Thoracic aorta (tissue), 2 donors: ENCODE measurements around the gene WDR18. TPM values are rescaled to one million over a fixed set of nuclear protein-coding genes. Genes with fewer than 3 reads are reported as not detected.

Experiments
- ATAC-seq: fragments of 150-250 bp; one replicate; pipeline ENCODE4 v1.8.0; 2017; ENCODE audit warnings: low read depth; ENCODE audit not compliant: insufficient number of reproducible peaks, low FRiP score
- DNase-seq: peaks from one replicate; pipeline ENCODE4 v3.0.0-alpha.2; 2020; ENCODE audit warnings: low spot score
- H3K27ac ChIP-seq, 2 donors: fragments of 200-600 bp; sonication (generic); 1 replicate in 1 of 2; 2 replicates in 1 of 2; pipeline ENCODE4 v1.5.1; 2016; ENCODE audit warnings: mild to moderate bottlenecking in 2 of 2, moderate library complexity in 2 of 2
- H3K27me3 ChIP-seq: fragments of 200-600 bp; sonication (generic); replicated peaks from 2 replicates; pipeline ENCODE4 v1.6.0; 2016; ENCODE audit warnings: mild to moderate bottlenecking; ENCODE audit not compliant: insufficient read depth
- H3K36me3 ChIP-seq: fragments of 200-600 bp; sonication (generic); one replicate; pipeline ENCODE4 v1.5.1; 2016
- H3K4me1 ChIP-seq, 2 donors: fragments of 200-600 bp; sonication (generic); 1 replicate in 1 of 2; 2 replicates in 1 of 2; pipeline versions ENCODE4 v1.5.1 to v1.6.0; 2016; ENCODE audit warnings: low read depth in 2 of 2, mild to moderate bottlenecking in 1 of 2; ENCODE audit not compliant: control insufficient read depth in 1 of 2
- H3K4me3 ChIP-seq: fragments of 200-600 bp; sonication (generic); 2 replicates; pipeline ENCODE4 v1.5.1; 2016; ENCODE audit warnings: mild to moderate bottlenecking
- H3K9me3 ChIP-seq: fragments of 200-600 bp; sonication (generic); 2 replicates; pipeline ENCODE4 v1.5.1; 2016
- CTCF ChIP-seq: fragments of 200-600 bp; sonication (generic); IDR thresholded peaks from one replicate; pipeline ENCODE4 v1.5.1; 2019; ENCODE audit warnings: antibody characterized with exemption
- total RNA-seq, 2 donors: library from RNA; depleted of rRNA; stranded (reverse); fragments of >200 nt; gene quantifications; one replicate each; pipeline versions ENCODE4 v1.1.0 to v1.2.3, GENCODE V29; 2016

Gene WDR18
- total RNA-seq, 2 donors from 2014 or later, result 6.8 to 27.6 TPM

GRCh38 chr19:943551-944170 is 40.5 kb upstream of the WDR18 start:
- no peaks in the 10 kb centered on the region for H3K27me3 ChIP-seq
- peaks cover 6 to 20% of the 10 kb centered on the region in 2 donors for H3K4me1 ChIP-seq
- no peak for DNase-seq
- H3K4me3 ChIP-seq, result no peak overlapping the region
- H3K9me3 ChIP-seq, result no peaks in the 10 kb centered on the region
- H3K36me3 ChIP-seq, result no peaks in the 10 kb centered on the region
- H3K27ac ChIP-seq, result no peak overlapping the region
- no peak for ATAC-seq
- no peak for TF ChIP-seq CTCF

- H3K36me3 ChIP-seq, result no peaks in the 10 kb centered on the region
- no peak for ATAC-seq
- H3K4me1 ChIP-seq, result peaks cover 6 to 20% of the 10 kb centered on the region in 2 donors
- H3K4me3 ChIP-seq, result no peak overlapping the region
- H3K27me3 ChIP-seq, result no peaks in the 10 kb centered on the region
- H3K27ac ChIP-seq, result no peak overlapping the region
- TF ChIP-seq CTCF, result no peak
- H3K9me3 ChIP-seq, result no peaks in the 10 kb centered on the region
- DNase-seq, result no peak
These were observed 40.0 kb upstream of the WDR18 start for GRCh38 chr19:944171-944567.

GRCh38 chr19:944663-945241 is 39.4 kb upstream of the WDR18 start:
- Histone ChIP-seq H3K9me3 (no peaks in the 10 kb centered on the region), H3K4me1 (peaks cover 6 to 20% of the 10 kb centered on the region in 2 donors), H3K27ac (no peak overlapping the region), H3K4me3 (no peak overlapping the region), H3K36me3 (no peaks in the 10 kb centered on the region), H3K27me3 (no peaks in the 10 kb centered on the region)
- no peak for TF ChIP-seq CTCF
- ATAC-seq (no peak), DNase-seq (no peak)

GRCh38 chr19:945401-946252 is 38.5 kb upstream of the WDR18 start:
- Histone ChIP-seq H3K9me3 (no peaks in the 10 kb centered on the region), H3K4me3 (no peak overlapping the region), H3K36me3 (no peaks in the 10 kb centered on the region), H3K4me1 (peaks cover under 1 to 12% of the 10 kb centered on the region in 2 donors), H3K27ac (no peak overlapping the region), H3K27me3 (no peaks in the 10 kb centered on the region)
- DNase-seq, result no peak
- ATAC-seq, result no peak
- TF ChIP-seq CTCF, result no peak

GRCh38 chr19:947090-947706 is 36.9 kb upstream of the WDR18 start:
- DNase-seq, result no peak
- Histone ChIP-seq H3K36me3 (no peaks in the 10 kb centered on the region), H3K9me3 (no peaks in the 10 kb centered on the region), H3K4me1 (no peaks in the 10 kb centered on the region), H3K4me3 (no peak overlapping the region), H3K27ac (no peak overlapping the region), H3K27me3 (no peaks in the 10 kb centered on the region)
- no peak for ATAC-seq
- no peak for TF ChIP-seq CTCF
